NT2/D1 (cell line): ENCODE data around the gene CNN2.

Experiments used
- DNase-seq: peaks from one replicate; pipeline ENCODE4 v3.0.0-alpha.2; 2011; ENCODE audit warnings: low read depth, low spot score
- H3K27me3 ChIP-seq: 2 replicates; pipeline ENCODE4 v1.6.0; 2011; ENCODE audit warnings: mild to moderate bottlenecking; ENCODE audit not compliant: insufficient read length, insufficient read depth
- H3K36me3 ChIP-seq: 2 replicates; pipeline ENCODE4 v1.6.1; 2011; ENCODE audit warnings: mild to moderate bottlenecking, low read length, mixed read lengths; ENCODE audit not compliant: insufficient read depth, insufficient read length
- H3K4me1 ChIP-seq: 2 replicates; pipeline ENCODE4 v1.5.1; 2011; ENCODE audit not compliant: insufficient read depth, insufficient read length
- H3K4me3 ChIP-seq: 2 replicates; pipeline ENCODE4 v1.5.1; 2011; ENCODE audit warnings: low read depth; ENCODE audit not compliant: insufficient read length
- H3K9ac ChIP-seq: 2 replicates; pipeline ENCODE4 v1.6.0; 2011; ENCODE audit warnings: low read depth; ENCODE audit not compliant: insufficient read length
- H3K9me3 ChIP-seq: 2 replicates; pipeline ENCODE4 v1.5.1; 2011; ENCODE audit warnings: mild to moderate bottlenecking, low read length; ENCODE audit not compliant: insufficient read depth
- SUZ12 ChIP-seq: IDR thresholded peaks from 2 replicates; pipeline ENCODE4 v1.6.1; 2011; ENCODE audit not compliant: insufficient read length, insufficient read depth; ENCODE audit errors: extremely low read depth
- YY1 ChIP-seq: IDR thresholded peaks from 2 replicates; pipeline ENCODE4 v1.6.1; 2011; ENCODE audit not compliant: insufficient read length, insufficient read depth
- ZNF274 ChIP-seq: IDR thresholded peaks from 2 replicates; pipeline ENCODE4 v1.6.1; 2011; ENCODE audit warnings: mild to moderate bottlenecking, low read depth, low read length

CNN2 gene

GRCh38 chr19:1052349-1052975 lies 26.1 kb downstream of the CNN2 start:
- TF ChIP-seq SUZ12 (no peak), ZNF274 (no peak), YY1 (no peak)
- Histone ChIP-seq H3K4me3 (no peak overlapping the region), H3K4me1 (peaks cover 2% of the 10 kb centered on the region), H3K9me3 (peaks cover 34% of the 10 kb centered on the region), H3K36me3 (peaks cover 13% of the 10 kb centered on the region), H3K27me3 (no peaks in the 10 kb centered on the region), H3K9ac (no peak overlapping the region)
- DNase-seq = no peak

- TF ChIP-seq YY1 = no peak
- TF ChIP-seq ZNF274 = no peak
- no peak for TF ChIP-seq SUZ12
- no peak overlapping the region for H3K9ac ChIP-seq
- H3K27me3 ChIP-seq = no peaks in the 10 kb centered on the region
- H3K36me3 ChIP-seq = peaks cover 13% of the 10 kb centered on the region
- peaks cover 43% of the 10 kb centered on the region for H3K9me3 ChIP-seq
- H3K4me1 ChIP-seq = peaks cover 2% of the 10 kb centered on the region
- DNase-seq = no peak
- no peak overlapping the region for H3K4me3 ChIP-seq
Measured at GRCh38 chr19:1053176-1054101, 27.0 kb downstream of the CNN2 start.

GRCh38 chr19:1054102-1055027 lies 28.0 kb downstream of the CNN2 start:
- DNase-seq = no peak
- H3K36me3 ChIP-seq = peaks cover 18% of the 10 kb centered on the region
- H3K4me1 ChIP-seq = peaks cover 2% of the 10 kb centered on the region
- TF ChIP-seq ZNF274 (no peak), SUZ12 (no peak), YY1 (no peak)
- no peak overlapping the region for H3K4me3 ChIP-seq
- H3K27me3 ChIP-seq = no peaks in the 10 kb centered on the region
- H3K9me3 ChIP-seq = peaks cover 50% of the 10 kb centered on the region
- H3K9ac ChIP-seq = no peak overlapping the region

GRCh38 chr19:1055028-1055425 lies 28.6 kb downstream of the CNN2 start:
- Histone ChIP-seq H3K9me3 (peaks cover 55% of the 10 kb centered on the region), H3K36me3 (peaks cover 18% of the 10 kb centered on the region)

GRCh38 chr19:1055886-1056620 lies 29.6 kb downstream of the CNN2 start:
- no peak overlapping the region for H3K4me3 ChIP-seq
- H3K27me3 ChIP-seq = no peaks in the 10 kb centered on the region
- peaks cover 2% of the 10 kb centered on the region for H3K4me1 ChIP-seq
- peaks cover 18% of the 10 kb centered on the region for H3K36me3 ChIP-seq
- H3K9ac ChIP-seq = no peak overlapping the region
- DNase-seq = no peak
- TF ChIP-seq SUZ12 (no peak), YY1 (no peak)
- peaks cover 55% of the 10 kb centered on the region for H3K9me3 ChIP-seq

More at GRCh38 chr19:1055028-1055425, 28.6 kb downstream of the CNN2 start:
- no peak for TF ChIP-seq ZNF274
- no peak for TF ChIP-seq YY1
- Histone ChIP-seq H3K27me3 (no peaks in the 10 kb centered on the region), H3K4me3 (no peak overlapping the region), H3K4me1 (peaks cover 2% of the 10 kb centered on the region), H3K9ac (no peak overlapping the region)
- DNase-seq = no peak

- Histone ChIP-seq H3K9me3 (peaks cover 55% of the 10 kb centered on the region), H3K27me3 (no peaks in the 10 kb centered on the region), H3K4me3 (no peak overlapping the region), H3K9ac (no peak overlapping the region), H3K36me3 (peaks cover 18% of the 10 kb centered on the region), H3K4me1 (peaks cover 2% of the 10 kb centered on the region)
- DNase-seq = no peak
- TF ChIP-seq YY1 (no peak), ZNF274 (no peak), SUZ12 (no peak)
Measured at GRCh38 chr19:1057176-1057855, 30.9 kb downstream of the CNN2 start.
